ENCODE data around the gene ARHGAP31.

Gene ARHGAP31

GRCh38 chr3:119357190-119357589 is 63.0 kb downstream of the ARHGAP31 start:
- H3K4me3 ChIP-seq (ENCODE audit: low read depth, low read length): no peak overlapping the region
- TF ChIP-seq CTCF (IDR thresholded peaks at IDR 0.05; ENCODE audit: low read depth, low read length, missing control alignments): no peak
- no peak for DNase-seq (ENCODE audit: low read depth)

GRCh38 chr3:119359476-119360326 is 65.5 kb downstream of the ARHGAP31 start:
- no peak overlapping the region for H3K4me3 ChIP-seq (ENCODE audit: low read depth, low read length)
- no peak for DNase-seq (ENCODE audit: low read depth)
- no peak for TF ChIP-seq CTCF (IDR thresholded peaks at IDR 0.05; ENCODE audit: low read depth, low read length, missing control alignments)

GRCh38 chr3:119360736-119361462 is 66.7 kb downstream of the ARHGAP31 start:
- no peak for DNase-seq (ENCODE audit: low read depth)
- TF ChIP-seq CTCF (IDR thresholded peaks at IDR 0.05; ENCODE audit: low read depth, low read length, missing control alignments): no peak

GRCh38 chr3:119362010-119362409 is 67.8 kb downstream of the ARHGAP31 start:
- DNase-seq (ENCODE audit: low read depth): no peak
- H3K4me3 ChIP-seq (ENCODE audit: low read depth, low read length): no peak overlapping the region
- no peak for TF ChIP-seq CTCF (IDR thresholded peaks at IDR 0.05; ENCODE audit: low read depth, low read length, missing control alignments)

More at GRCh38 chr3:119360736-119361462, 66.7 kb downstream of the ARHGAP31 start:
- no peak overlapping the region for H3K4me3 ChIP-seq (ENCODE audit: low read depth, low read length)

GRCh38 chr3:119362940-119363725 is 69.0 kb downstream of the ARHGAP31 start:
- H3K4me3 ChIP-seq (ENCODE audit: low read depth, low read length): no peak overlapping the region
- DNase-seq (ENCODE audit: low read depth): no peak
- TF ChIP-seq CTCF (IDR thresholded peaks at IDR 0.05; ENCODE audit: low read depth, low read length, missing control alignments): no peak

GRCh38 chr3:119364401-119364800 is 70.2 kb downstream of the ARHGAP31 start:
- no peak for TF ChIP-seq CTCF (IDR thresholded peaks at IDR 0.05; ENCODE audit: low read depth, low read length, missing control alignments)
- DNase-seq (ENCODE audit: low read depth): no peak
- H3K4me3 ChIP-seq (ENCODE audit: low read depth, low read length): no peak overlapping the region
